ENCODE results near the gene RAB4A.

- TF ChIP-seq CTCF (IDR thresholded peaks at IDR 0.05) = no peak
- TF ChIP-seq POLR2A (IDR thresholded peaks at IDR 0.05) = no peak
Measured at GRCh38 chr1:229279242-229279641, 8.3 kb downstream of the RAB4A start.

All from esophagus squamous epithelium (tissue), 4 donors.